ENCODE measurements around the gene POU2F3.

Gene POU2F3

DNA sequence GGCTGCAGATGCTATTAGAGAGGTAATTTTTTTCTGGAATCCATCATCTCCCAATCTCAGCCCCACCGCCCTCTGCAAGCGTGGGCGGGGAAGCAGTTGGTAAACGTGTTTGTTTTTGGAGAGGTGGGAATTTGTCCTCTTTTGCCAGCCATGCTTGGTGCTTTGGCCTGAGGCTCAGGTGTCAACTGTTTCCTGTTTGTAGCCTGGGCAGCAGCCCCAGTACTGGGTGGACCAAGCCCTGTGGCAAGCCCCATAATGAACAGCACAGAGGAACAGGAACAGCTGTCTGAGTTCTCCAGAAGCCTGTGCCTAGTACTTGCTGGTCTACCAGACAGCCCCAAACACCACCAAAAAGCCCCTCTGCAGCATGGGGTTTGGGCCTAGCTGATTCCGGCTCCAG is 39.6 kb downstream of the POU2F3 start:
- TF ChIP-seq, protein P1, sequence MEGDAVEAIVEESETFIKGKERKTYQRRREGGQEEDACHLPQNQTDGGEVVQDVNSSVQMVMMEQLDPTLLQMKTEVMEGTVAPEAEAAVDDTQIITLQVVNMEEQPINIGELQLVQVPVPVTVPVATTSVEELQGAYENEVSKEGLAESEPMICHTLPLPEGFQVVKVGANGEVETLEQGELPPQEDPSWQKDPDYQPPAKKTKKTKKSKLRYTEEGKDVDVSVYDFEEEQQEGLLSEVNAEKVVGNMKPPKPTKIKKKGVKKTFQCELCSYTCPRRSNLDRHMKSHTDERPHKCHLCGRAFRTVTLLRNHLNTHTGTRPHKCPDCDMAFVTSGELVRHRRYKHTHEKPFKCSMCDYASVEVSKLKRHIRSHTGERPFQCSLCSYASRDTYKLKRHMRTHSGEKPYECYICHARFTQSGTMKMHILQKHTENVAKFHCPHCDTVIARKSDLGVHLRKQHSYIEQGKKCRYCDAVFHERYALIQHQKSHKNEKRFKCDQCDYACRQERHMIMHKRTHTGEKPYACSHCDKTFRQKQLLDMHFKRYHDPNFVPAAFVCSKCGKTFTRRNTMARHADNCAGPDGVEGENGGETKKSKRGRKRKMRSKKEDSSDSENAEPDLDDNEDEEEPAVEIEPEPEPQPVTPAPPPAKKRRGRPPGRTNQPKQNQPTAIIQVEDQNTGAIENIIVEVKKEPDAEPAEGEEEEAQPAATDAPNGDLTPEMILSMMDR (IDR thresholded peaks at IDR 0.05), result no peak
- peaks cover 0 to 3% (median 0%) of the 10 kb centered on the region in 4 donors for H3K4me1 ChIP-seq
- intact Hi-C loops (cut with DNase I; ENCODE audit: low total_unique reads), result no loop called here
- peaks cover 0 to 3% of the 10 kb centered on the region in 2 donors for H3K27me3 ChIP-seq
- H3K27ac ChIP-seq, result no peak overlapping the region
- no peak overlapping the region for H3K4me3 ChIP-seq
- no peaks in the 10 kb centered on the region for H3K36me3 ChIP-seq
- DNase-seq, result no peak
- no peaks in the 10 kb centered on the region for H3K9me3 ChIP-seq

DNA sequence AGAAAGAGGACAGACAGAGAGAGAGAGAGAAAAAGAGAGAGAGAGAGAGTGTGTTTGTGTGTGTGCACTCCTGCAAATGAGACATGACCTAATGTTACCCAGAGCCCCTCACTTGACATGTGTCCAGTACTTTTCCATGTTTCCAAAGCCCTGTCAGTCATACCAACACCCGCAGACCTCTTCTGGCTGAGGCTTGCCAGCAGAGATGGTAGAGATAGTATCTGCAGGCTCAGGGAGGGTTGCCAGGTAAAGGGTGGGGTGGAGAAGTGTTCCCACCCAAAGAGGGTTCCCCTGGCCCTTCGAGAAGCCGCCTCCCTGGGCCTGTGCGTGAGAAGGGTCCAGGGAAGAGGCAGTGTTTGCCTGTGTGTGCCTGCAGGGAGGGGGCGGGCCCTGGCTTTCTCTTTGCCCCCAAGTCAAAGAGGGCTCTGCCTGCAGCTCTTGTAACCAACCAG is 40.7 kb downstream of the POU2F3 start:
- intact Hi-C loops (cut with DNase I; ENCODE audit: low total_unique reads), result no loop called here
- TF ChIP-seq, protein P1 (IDR thresholded peaks at IDR 0.05), result no peak
- Histone ChIP-seq H3K27ac (no peak overlapping the region), H3K4me1 (peaks cover 0 to 3% (median 0%) of the 10 kb centered on the region in 4 donors), H3K36me3 (no peaks in the 10 kb centered on the region), H3K27me3 (peaks cover 0 to 3% of the 10 kb centered on the region in 2 donors), H3K4me3 (no peak overlapping the region), H3K9me3 (no peaks in the 10 kb centered on the region)
- no peak for DNase-seq

DNA sequence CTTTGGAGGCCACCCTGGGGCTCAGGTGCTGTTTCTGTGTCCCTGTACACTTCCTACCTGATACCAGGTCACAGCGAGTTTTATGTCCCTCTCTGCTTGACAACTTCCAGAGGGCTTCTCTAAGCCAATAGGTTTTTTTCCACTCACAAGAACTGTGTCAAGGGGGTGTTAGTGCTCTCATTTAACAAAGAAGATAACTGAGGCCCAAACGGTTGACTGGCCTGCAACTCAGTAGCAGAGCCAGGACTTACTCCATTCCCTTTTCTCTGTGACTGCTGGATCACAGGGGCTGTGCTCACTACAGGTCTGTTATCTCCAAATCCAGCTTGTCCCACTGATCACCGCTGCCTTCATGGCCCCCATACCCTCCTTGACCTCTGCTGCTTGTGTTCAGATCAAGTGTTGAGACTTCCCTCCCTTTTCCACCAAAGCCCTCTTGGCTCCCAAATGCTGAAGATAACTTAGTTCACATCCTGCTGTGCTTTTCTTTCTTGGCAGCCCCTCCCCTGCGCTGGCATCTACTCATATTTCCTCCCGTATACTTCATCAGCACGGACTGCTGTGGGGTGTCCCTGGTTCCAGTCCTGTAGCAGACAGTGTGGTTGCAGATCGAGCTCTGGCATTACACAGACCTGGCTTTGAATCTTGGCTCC is 41.3 kb downstream of the POU2F3 start:
- intact Hi-C loops (cut with DNase I; ENCODE audit: low total_unique reads), result no loop called here
- Histone ChIP-seq H3K27me3 (peaks cover 0 to 3% of the 10 kb centered on the region in 2 donors), H3K4me1 (peaks cover 0 to 3% (median 0%) of the 10 kb centered on the region in 4 donors), H3K4me3 (no peak overlapping the region), H3K9me3 (no peaks in the 10 kb centered on the region), H3K27ac (no peak overlapping the region), H3K36me3 (no peaks in the 10 kb centered on the region)
- TF ChIP-seq, protein P1 (IDR thresholded peaks at IDR 0.05), result no peak
- no peak for DNase-seq

DNA sequence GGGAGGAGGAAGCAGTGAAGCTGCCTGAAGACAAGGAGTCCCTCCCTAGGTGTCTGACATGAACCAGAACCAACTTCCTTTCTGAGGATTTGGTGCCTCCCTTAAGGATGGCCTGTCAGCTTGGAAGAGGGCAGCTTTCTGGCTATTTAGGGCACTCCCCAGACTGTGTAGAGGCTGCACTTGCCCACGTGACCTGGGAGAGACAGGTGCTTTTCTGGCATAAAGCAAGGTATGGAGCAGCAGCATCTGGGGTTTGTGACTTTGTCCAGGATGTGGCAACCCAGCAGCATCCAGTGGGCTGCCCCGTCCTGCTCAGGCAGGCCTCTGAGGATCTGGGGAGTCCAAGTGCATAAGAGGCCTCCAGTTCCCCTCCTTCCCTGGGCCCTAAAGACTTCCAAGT is 43.2 kb downstream of the POU2F3 start:
- Histone ChIP-seq H3K36me3 (no peaks in the 10 kb centered on the region), H3K27me3 (peaks cover 0 to 7% of the 10 kb centered on the region in 2 donors), H3K27ac (no peak overlapping the region), H3K9me3 (no peaks in the 10 kb centered on the region), H3K4me3 (no peak overlapping the region), H3K4me1 (peaks cover 0 to 3% (median 0%) of the 10 kb centered on the region in 4 donors)
- TF ChIP-seq, protein P1 (IDR thresholded peaks at IDR 0.05), result no peak
- intact Hi-C loops (cut with DNase I; ENCODE audit: low total_unique reads), result no loop called here
- DNase-seq, result no peak

DNA sequence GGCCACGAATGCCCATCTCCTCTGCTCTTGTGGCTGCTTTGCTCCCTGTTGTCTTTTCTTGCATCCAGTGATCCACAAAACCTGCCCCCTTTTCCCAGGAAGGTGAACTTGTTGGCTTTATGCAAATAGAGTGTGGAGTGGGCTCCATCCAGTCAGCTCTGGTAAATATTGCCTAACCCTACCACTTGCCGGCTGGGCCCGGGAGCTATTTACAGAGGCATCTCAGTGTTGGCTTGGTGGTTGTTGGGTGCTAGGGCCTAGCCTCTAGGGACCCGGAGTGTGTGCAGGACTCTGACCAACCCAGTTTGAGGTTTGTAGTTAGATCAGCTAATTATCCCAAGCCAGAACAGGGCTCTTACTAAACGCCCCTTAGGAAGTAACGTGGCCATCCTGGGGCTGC is 44.3 kb downstream of the POU2F3 start:
- no peak overlapping the region for H3K27ac ChIP-seq
- H3K36me3 ChIP-seq, result no peaks in the 10 kb centered on the region
- H3K9me3 ChIP-seq, result no peaks in the 10 kb centered on the region
- DNase-seq, result no peak
- H3K27me3 ChIP-seq, result peaks cover 0 to 7% of the 10 kb centered on the region in 2 donors
- no peak overlapping the region for H3K4me3 ChIP-seq
- intact Hi-C loops (cut with DNase I; ENCODE audit: low total_unique reads), result no loop called here
- peaks cover 0 to 3% (median 0%) of the 10 kb centered on the region in 4 donors for H3K4me1 ChIP-seq
- TF ChIP-seq, protein P1 (IDR thresholded peaks at IDR 0.05), result no peak

All from tibial artery (tissue), 4 donors.